HG02610 (cell line): ENCODE measurements around the gene EMC7.
"Not testable (repeated sequence)": the region's sequence is repeated elsewhere in the genome, so short reads cannot be mapped to it uniquely, and the experiment has no call there.

Source experiments
- ATAC-seq: cut with Tn5 transposase; IDR thresholded peaks from one replicate; pipeline ENCODE4 v1.9.1; 2021; ENCODE audit warnings: mild to moderate bottlenecking, moderate library complexity; ENCODE audit not compliant: unreplicated experiment

EMC7 gene

DNA sequence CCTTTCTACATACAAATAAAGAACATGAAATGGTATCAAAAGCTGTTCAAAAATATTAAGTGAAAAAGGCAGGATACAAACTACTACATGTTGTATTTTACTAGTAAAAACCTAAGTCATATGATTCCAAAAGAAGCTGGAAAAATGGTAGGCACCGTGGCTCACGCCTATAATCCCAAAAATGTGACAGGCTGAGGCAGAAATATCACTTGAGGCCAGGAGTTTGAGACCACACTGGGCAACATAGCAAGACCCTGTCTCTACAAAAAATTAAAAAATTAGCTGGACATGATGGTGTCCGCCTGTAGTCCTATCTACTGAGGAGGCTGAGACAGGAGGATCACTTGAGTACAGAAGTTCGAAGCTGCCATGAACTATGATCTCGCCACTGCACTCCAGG, 1.7 kb downstream of the EMC7 start:
- no peak for ATAC-seq

DNA sequence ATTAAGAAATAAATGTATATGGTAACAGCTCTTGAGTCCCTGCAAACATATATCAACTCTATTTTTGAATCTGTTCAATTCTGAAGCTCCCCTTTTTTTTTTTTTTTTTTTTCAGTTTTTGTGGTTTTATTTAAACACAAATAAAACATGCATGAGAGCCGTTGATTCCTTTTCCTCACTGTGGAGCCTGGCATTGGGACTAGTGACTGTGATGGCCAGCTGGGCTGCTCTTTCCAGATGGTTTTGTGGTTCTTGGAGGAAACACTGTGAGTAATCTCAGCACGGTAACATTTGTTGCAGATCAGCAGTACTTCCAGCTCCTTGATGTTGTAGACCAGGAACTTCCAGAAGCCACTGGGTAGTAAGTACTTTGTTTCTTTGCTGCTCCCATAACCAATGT, 15.9 kb downstream of the EMC7 start:
- ATAC-seq, result no peak

DNA sequence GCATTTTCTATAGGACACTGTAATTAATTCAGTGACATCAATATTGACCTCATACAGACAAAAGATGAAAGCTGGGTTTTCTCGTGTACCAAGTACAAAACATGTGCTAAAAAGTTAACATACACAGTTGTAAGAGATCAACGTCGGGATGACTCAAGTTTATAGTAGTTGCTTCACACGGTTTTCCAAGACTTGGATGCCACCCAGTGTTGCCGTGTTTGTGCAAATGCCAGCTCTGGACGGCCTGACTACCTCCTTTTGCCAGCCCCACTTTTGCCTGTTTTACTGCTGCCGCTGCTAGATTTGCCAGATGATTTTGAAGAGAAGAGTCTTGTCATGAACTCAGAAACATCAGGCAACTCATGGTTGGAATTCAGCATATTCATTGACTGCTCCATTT, 17.6 kb downstream of the EMC7 start:
- no peak for ATAC-seq

DNA sequence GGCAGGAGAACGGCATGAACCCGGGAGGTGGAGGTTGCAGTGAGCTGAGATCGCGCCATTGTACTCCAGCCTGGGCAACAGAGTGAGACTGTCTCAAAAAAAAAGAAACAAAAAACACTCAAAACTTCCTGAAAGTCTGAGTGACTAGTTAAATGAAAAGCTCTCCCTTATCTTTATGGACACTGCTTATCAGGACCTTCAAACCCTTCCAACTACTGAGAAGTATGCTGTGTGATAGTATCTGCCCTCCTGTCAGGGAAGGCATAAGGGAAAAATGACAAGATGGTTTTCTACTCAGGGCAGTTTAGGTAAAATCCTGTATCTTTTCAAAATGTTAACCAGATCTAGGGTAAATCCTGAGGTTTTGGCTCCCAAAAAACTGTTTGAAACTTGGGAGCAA, 21.8 kb downstream of the EMC7 start:
- no peak for ATAC-seq

DNA sequence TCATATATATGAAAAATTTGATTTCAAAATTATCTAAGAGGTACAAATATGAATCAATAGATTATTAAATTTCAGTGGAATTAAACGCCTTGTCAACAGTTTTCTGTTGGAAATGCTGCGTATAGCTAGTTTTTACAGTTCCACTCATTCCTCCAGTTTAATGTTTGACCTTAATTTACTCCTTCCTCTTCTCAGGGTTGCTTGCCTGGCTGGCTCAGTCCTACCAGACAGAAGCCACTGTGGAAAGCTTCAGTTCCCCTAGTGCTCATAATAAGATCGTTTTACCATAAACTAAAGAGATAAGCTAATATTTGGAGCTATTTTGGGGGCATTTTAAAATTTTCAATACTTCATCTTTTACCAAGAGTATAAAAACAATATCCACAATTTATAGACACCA, 22.8 kb downstream of the EMC7 start:
- no peak for ATAC-seq

DNA sequence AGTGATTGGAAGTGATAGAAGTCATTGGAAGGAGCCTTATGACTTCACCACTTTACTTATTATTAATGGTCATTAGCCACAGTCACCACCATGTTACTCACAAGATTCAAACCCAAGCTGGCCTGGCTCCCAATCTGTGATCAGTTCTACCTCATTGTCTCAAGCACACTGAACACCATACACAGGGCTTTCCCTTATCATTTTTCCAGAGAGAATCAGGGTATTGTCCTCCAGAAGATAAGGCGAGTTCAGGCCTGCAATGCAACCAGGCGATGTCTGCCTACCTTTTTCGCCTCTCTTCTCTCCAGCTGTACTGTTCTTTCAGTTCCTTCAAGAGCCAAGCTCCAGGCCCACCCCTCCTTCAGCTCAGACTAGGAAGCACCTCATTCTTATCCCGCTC, 24.9 kb downstream of the EMC7 start:
- ATAC-seq, result no peak

DNA sequence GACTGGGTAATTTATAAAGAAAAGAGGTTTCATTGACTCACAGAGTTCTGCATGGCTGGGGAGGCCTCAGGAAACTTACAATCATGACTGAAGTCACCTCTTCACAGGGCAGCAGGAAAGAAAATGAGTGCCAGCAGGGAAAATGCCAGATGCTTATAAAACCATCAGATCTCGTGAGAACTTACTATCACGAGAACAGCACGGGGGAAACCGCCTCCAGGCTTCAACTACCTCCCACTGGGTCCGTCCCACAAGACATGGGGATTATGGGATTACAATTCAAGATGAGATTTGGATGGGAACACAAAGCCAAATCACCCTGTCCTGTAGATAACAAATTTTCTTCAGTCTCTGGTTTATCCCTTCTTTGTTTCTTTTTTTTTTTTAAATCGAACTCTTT, 31.7 kb downstream of the EMC7 start:
- ATAC-seq, result no peak

DNA sequence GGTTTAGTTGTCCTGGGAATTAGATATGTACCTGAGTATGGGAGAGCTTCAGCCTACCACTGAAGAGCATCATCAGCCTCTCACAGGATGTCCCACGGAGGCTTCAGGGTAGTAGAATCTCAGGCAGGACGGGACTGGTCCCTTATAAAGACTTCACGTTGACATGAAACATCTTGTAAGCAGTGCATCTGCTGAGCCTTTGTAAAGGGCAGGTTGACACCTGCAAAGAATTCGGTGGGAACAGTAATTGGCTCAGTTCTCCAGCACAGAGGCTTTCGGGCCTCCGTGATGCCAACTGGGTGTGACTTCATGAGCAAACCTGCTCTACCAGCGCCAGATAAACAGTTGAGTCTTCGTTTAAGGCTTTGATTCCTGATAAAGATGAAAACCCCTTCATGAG, 35.7 kb downstream of the EMC7 start:
- ATAC-seq, result no peak

DNA sequence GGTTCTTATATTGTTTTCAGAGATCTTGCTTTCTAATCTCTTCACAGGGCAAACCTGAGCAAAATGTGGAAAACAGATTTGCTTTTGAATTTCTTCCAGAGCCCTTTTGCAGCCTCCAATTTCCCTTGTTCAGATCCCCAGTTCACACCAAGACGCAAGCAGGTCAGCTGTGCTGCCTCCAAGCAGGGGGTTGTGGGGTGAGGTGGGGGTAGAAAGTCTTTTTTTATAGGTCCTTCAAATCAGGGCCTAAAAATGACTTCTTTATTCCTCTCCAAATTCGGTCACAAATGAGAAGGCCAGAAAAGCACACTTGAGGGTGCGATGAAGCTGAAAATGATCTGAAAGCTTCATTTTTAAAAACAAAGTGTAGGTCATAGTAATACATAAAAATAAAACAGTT, 36.4 kb downstream of the EMC7 start:
- no peak for ATAC-seq

DNA sequence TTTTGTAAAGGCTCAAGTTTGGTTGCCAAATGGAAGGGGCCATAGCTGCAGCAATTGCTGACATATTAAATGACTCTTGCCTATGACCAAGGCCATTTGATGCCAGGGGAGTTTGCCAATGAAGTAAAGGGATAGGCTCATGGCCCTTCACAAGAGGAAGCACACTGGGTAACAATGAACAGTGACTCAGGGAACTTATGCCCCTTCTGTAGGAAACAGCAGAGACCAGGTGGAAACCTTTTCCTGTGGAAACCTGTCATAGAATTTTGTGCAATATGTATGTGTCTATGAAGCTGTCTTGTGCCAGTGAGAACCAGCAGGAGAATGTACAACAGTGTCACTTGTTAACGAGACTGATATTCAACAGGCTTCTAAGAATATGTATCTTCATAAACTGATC, 37.2 kb downstream of the EMC7 start:
- ATAC-seq, result no peak

DNA sequence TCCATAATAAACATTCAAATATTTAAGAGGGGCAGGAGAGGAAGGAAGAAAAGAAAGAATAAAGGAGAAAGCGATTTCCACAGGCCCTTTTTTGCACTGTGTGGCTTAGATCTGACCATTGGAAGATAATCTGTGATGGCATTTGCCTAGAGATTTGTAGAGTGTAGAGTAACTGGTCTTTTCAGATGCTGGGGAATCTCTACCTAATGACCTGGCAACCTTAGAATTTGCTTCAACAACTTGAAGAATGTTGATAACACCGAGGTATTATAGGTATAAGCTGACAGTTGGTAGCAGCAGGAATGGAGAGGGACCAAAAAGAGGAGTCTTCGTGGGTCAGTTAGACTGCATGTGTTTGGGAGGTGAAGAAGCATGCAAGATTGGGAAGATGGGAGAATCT, 41.7 kb downstream of the EMC7 start:
- ATAC-seq, result no peak

DNA sequence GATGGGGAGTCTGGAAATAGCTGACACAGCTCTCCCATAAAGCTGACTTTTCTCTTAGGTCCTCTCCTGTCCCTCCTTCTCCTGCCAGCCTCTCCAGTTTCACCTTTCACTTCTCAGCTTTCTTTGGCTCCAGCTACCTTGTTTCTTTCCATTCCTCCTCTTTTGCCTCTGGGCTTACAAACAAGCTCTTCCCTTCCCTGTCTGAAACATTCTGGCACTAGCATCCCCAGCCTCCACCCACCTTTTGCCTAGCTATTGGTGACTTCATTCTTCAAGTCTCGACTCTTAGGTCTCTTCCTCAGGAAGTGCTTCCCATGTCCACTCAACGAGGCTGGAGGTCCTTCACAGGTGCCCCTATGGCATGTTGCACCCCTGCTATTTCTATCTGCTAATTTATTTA, 42.2 kb downstream of the EMC7 start:
- ATAC-seq, result no peak

DNA sequence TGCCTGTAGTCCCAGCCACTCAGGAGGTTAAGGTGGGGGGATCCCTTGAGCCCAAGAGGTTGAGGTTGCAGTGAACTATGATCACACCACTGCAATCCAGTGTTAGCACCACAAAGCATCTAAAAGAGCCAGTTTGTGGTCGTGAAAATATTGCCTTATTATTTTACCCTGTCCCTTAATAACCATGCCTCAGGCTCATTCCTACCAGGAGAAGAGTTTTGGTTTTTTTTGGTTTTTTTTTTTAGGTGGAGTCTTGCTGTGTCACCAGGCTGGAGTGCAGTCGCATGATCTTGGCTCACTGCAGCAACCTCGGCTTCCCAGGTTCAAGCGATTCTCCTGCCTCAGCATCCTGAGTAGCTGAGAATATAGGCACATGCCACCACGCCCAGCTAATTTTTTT, 44.8 kb downstream of the EMC7 start:
- no peak for ATAC-seq

DNA sequence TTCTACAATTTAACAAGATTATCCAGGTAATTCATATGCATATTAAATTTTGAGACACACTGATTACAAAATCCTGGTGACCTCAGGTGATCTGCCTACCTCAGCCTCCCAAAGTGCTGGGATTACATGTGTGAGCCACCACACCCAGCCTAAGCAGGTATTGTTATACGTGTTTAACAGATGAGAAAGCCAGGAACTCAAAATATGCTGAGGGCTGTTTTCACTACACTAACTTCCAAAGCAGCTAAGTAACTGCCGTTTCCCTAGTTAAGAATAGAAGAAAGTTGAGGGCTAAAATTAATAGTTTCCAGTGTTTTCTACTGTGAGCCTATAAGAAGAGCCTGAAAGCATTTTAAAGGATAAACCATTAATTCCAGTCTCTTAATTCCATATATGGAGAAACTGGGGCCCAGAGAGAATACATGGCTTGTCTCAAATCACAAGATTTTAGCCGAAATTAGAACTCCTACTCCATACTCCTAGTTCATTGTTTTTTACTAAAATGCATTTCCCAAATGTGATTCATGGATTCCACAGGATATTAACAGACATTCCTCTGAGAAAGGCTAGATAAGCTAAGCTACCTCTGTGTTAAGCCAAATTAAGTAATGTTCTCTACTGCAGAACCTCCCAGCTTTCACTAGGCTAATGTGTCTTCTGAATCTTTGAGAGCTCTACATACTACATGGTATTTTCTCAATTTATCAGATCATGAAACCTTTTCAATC, 45.6 kb downstream of the EMC7 start:
- no peak for ATAC-seq

DNA sequence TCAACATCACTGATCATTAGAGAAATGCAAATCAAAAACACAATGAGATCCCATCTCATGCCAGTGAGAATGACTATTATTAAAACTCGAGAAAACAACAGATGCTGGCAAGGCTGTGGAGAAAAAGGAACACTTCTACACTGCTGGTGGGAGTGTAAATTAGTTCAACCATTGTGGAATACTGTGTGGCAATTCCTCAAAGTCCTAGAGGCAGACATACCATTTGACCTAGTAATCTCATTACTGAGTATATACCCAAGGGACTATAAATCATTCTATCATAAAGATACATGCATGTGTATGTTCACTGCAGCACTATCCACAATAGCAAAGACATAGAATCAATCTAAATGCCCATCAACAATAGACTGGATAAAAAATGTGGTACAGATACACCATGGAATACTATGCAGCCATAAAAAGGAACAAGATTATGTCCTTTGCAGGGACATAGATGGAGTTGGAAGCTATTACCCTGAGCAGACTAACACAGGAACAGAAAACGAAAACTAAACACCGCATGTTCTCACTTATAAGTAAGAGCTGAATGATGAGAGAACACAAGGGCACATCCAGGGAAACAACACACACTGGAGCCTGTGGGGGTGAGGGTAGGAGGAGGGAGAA, 47.5 kb downstream of the EMC7 start:
- ATAC-seq, result no peak

DNA sequence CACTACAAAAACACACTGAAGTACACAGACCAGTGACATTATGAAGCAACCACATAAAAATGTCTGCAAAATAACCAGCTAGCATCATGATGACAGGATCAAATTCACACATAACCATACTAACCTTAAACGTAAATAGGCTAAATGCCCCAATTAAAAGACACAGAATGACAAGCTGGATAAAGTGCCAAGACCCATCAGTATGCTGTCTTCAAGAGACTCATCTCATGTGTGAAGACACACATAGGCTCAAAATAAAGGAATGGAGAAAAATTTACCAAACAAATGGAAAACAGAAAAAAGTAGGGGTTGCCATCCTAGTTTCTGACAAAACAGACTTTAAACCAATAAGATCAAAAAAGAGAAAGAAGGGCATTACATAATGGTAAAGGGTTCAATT, 51.3 kb downstream of the EMC7 start:
- not testable (repeated sequence) for ATAC-seq

DNA sequence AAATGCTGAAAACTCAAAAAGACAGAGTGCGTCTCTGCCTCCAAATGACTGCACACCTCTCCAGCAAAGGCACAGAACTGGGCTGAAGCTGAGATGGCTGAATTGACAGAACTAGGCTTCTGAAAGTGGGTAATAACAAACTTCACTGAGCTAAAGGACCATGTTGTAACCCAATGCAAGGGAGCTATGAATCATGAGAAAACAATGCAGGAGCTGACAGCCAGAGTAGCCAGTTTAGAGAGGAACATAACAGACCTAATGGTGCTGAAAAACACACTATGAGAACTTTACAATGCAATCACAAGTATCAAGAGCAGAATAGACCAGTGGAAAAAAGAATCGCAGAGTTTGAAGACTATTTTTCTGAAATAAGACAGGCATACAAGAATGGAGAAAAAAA, 52.5 kb downstream of the EMC7 start:
- ATAC-seq, result no peak

DNA sequence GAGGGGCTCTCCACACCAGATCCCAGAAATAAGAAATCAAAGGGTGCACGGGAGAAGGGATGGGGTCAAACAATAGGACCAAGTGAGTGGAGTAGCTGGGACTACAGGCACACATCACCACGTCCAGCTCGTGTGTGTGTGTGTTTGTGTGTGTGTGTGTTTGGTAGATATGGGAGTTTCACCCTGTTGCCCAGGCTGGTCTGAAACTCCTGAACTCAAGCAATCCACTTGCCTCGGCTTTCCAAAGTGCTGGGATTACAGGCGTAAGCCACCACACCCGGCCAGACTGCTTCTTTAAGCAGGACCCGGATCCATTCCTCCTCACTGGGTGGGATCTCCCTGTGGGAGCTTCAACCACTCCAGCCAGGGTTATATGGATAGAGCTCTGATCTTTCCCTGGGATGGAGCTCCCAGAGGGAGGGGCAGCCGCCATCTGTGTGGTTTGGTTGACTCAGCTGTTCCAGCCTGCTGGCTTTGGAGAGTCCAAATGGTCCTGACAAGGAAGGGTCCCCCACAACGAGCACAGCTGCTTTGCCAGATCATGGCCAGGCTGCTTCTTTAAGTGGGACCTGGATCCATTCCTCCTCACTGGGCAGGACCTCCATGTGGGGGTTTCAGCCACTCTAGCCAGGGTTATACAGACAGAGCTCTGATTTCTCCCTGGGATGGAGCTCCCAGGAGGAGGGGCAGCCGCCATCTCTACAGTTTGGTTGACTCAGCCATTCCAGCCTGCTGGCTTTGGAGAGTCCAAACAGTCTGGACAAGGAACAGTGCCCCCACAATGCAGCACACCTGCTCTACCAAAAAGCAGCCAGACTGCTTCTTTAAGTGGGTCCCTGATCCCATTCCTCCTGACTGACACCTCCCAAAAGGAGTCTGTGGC, 53.5 kb downstream of the EMC7 start:
- ATAC-seq, result no peak

DNA sequence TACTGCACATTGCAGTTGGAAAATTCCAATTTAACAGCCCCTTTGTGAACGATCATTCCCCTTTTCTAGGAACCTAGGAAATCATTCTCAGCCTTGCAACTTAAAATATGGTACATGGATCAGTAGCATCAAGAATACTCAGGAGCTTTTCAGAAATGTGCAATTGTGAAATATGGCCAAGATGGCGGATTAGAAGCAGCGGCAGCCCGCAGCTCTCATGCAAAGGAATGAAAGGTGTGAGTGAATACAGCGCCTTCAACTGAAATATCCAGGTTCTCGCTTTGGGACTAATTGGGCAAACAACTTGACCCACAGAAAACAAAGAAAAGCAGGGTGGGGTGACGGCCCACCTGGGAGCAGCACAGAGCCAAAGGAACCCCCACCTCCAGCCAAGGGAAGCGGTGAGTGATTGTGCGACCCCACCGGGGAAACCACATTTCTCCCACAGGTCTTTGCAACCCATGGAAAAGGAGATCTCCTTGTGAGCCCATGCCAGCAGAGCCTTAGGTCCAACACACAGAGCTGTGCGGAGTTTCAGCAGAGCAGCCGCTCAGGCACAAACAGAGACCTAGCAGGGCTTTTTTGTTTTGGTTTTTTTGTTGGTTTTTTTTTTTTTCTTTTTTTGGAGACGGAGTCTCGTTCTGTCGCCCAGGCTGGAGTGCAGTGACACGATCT, 55.1 kb downstream of the EMC7 start:
- no peak for ATAC-seq

DNA sequence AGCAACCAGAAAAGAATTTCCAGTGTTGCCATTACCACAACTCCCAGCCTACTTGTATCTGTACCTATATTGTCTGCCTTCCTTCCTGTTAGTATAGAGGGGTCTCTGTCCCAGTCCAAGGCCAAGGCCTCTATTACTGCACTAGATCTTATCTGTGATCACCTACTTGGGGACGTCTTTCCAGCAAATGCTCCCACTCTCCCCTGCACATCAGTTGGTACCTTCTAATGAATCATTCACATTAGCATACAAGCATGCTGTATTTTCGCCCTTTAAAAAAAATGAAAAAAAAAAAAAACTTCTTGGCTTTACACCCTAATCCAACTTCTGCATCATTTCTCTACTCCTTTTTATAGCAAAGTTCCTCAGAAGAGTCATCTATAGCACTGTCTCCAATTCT, 57.8 kb downstream of the EMC7 start:
- ATAC-seq, result no peak

DNA sequence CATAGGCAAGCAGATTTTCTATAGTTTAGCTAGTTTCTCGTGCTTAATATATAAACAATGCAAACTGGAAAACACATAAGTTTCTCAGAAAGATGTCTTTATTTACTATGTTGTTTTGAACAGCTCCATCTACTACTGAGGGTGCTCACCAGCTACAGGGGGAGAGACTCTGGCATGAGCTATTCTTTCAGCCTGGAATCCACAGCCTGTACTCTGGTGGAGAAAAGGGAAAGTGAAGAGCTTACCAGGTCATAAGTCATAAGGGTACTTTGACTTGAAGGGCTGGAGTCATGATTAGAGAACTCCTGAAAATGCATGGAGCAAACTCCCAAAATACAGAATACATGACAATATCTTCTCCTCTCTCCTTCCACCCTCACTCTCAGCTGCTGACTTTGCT, 58.3 kb downstream of the EMC7 start:
- ATAC-seq, result no peak

DNA sequence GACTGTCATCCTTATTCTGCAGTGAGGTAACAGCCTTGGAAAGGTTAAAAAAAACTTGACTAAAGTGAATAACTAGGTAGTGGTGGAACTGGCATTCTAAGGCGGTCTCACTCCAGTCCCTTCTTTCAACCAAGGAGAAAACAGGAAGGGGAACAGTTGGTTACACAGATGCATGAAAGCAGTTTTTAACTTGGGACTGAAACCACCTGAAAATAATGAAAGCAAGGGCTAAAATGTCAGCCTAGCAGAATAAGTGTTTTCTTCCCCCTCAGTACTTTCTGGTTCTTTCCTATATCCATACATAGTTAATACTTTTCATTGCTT, 61.9 kb downstream of the EMC7 start:
- ATAC-seq, result no peak
